WTC11 (cell line): ENCODE data around the gene MEPCE. TPM values are rescaled to one million over a fixed set of nuclear protein-coding genes. Genes with fewer than 3 reads are reported as not detected.

Source experiments
- AFF4 ChIP-seq: sonication (generic); formaldehyde crosslinking; IDR thresholded peaks from 2 replicates; pipeline ENCODE4 v1.8.1; 2023; ENCODE audit warnings: mild to moderate bottlenecking, missing genetic modification reagents, borderline replicate concordance
- ATF1 ChIP-seq: sonication (generic); formaldehyde crosslinking; IDR thresholded peaks from 2 replicates; pipeline ENCODE4 v1.8.1; 2023; ENCODE audit warnings: mild to moderate bottlenecking, moderate library complexity, missing genetic modification reagents
- CREB1 ChIP-seq: sonication (generic); formaldehyde crosslinking; IDR thresholded peaks from 2 replicates; pipeline ENCODE4 v1.8.0; 2023; ENCODE audit warnings: mild to moderate bottlenecking, missing genetic modification reagents
- ELF4 ChIP-seq: sonication (generic); formaldehyde crosslinking; IDR thresholded peaks from 2 replicates; pipeline ENCODE4 v1.8.1; 2022; ENCODE audit warnings: low read depth, mild to moderate bottlenecking, moderate library complexity, missing genetic modification reagents
- ERG ChIP-seq: fragments of 250-450 bp; sonication (Bioruptor Pico); IDR thresholded peaks from 2 replicates; pipeline ENCODE4 v1.8.0; 2021; ENCODE audit warnings: mild to moderate bottlenecking
- FOXP1 ChIP-seq: sonication (generic); formaldehyde crosslinking; IDR thresholded peaks from 2 replicates; pipeline ENCODE4 v1.8.0; 2022; ENCODE audit warnings: missing genetic modification reagents, mild to moderate bottlenecking, moderate library complexity, borderline replicate concordance
- GRHL2 ChIP-seq: fragments of 250-450 bp; sonication (Bioruptor Pico); IDR thresholded peaks from 2 replicates; pipeline ENCODE4 v1.8.0; 2022; ENCODE audit warnings: mild to moderate bottlenecking, moderate library complexity; ENCODE audit not compliant: insufficient replicate concordance, severe bottlenecking
- GTF2I ChIP-seq: fragments of 250-450 bp; sonication (Bioruptor Pico); conservative IDR thresholded peaks from 2 replicates; pipeline ENCODE4 v1.4.0; 2021; ENCODE audit warnings: mild to moderate bottlenecking
- IRF1 ChIP-seq: sonication (generic); formaldehyde crosslinking; IDR thresholded peaks from 2 replicates; pipeline ENCODE4 v1.8.0; 2023; ENCODE audit warnings: missing genetic modification reagents
- IRF2 ChIP-seq: sonication (generic); formaldehyde crosslinking; IDR thresholded peaks from 2 replicates; pipeline ENCODE4 v1.8.0; 2022; ENCODE audit warnings: low read depth, missing genetic modification reagents, borderline replicate concordance
- JAZF1 ChIP-seq: fragments of 250-450 bp; sonication (Bioruptor Pico); IDR thresholded peaks from 2 replicates; pipeline ENCODE4 v1.9.0; 2021; ENCODE audit warnings: moderate library complexity, mild to moderate bottlenecking, inconsistent platforms
- JUN ChIP-seq: sonication (generic); formaldehyde crosslinking; IDR thresholded peaks from 2 replicates; pipeline ENCODE4 v1.8.0; 2023; ENCODE audit warnings: mild to moderate bottlenecking, missing genetic modification reagents
- MAX ChIP-seq: sonication (generic); formaldehyde crosslinking; IDR thresholded peaks from 2 replicates; pipeline ENCODE4 v1.8.0; 2022; ENCODE audit warnings: mild to moderate bottlenecking, missing genetic modification reagents
- NFE2L1 ChIP-seq: sonication (generic); formaldehyde crosslinking; IDR thresholded peaks from 2 replicates; pipeline ENCODE4 v1.8.1; 2023; ENCODE audit warnings: missing genetic modification reagents
- OVOL2 ChIP-seq: fragments of 250-450 bp; sonication (Bioruptor Pico); IDR thresholded peaks from 2 replicates; pipeline ENCODE4 v1.9.0; 2021; ENCODE audit warnings: mild to moderate bottlenecking, borderline replicate concordance
- TP53 ChIP-seq: sonication (generic); formaldehyde crosslinking; IDR thresholded peaks from 2 replicates; pipeline ENCODE4 v1.8.1; 2023; ENCODE audit warnings: mild to moderate bottlenecking, missing genetic modification reagents
- ZBTB43 ChIP-seq: sonication (generic); formaldehyde crosslinking; IDR thresholded peaks from 2 replicates; pipeline ENCODE4 v1.8.1; 2023; ENCODE audit warnings: mild to moderate bottlenecking, missing genetic modification reagents
- ZNF121 ChIP-seq: sonication (generic); formaldehyde crosslinking; IDR thresholded peaks from 2 replicates; pipeline ENCODE4 v1.8.0; 2023; ENCODE audit warnings: missing genetic modification reagents
- ZNF138 ChIP-seq: sonication (generic); formaldehyde crosslinking; conservative IDR thresholded peaks from 2 replicates; pipeline ENCODE4 v1.8.1; 2022; ENCODE audit warnings: mild to moderate bottlenecking, moderate library complexity, missing genetic modification reagents
- ZNF232 ChIP-seq: sonication (generic); formaldehyde crosslinking; IDR thresholded peaks from 2 replicates; pipeline ENCODE4 v1.8.0; 2022; ENCODE audit warnings: mild to moderate bottlenecking, missing genetic modification reagents
- ZNF263 ChIP-seq: sonication (generic); formaldehyde crosslinking; IDR thresholded peaks from 2 replicates; pipeline ENCODE4 v1.8.1; 2022; ENCODE audit warnings: low read depth, mild to moderate bottlenecking, moderate library complexity, missing genetic modification reagents
- ZNF317 ChIP-seq: sonication (generic); formaldehyde crosslinking; IDR thresholded peaks from 2 replicates; pipeline ENCODE4 v1.8.1; 2023; ENCODE audit warnings: low read depth, mild to moderate bottlenecking, moderate library complexity, missing genetic modification reagents, borderline replicate concordance
- ZNF532 ChIP-seq: fragments of 250-450 bp; sonication (Bioruptor Pico); IDR thresholded peaks from 2 replicates; pipeline ENCODE4 v1.9.0; 2021; ENCODE audit warnings: mild to moderate bottlenecking, borderline replicate concordance
- ZSCAN18 ChIP-seq: fragments of 250-450 bp; sonication (Bioruptor Pico); IDR thresholded peaks from 2 replicates; pipeline ENCODE4 v2.1.2; 2022; ENCODE audit warnings: mild to moderate bottlenecking, moderate library complexity
- total RNA-seq: library from RNA; stranded (reverse); gene quantifications from 3 replicates; pipeline ENCODE4 v1.2.3, GENCODE V29; 2021

The MEPCE gene
- total RNA-seq, 1 experiment from 2014 or later, result 41.9 TPM

- TF ChIP-seq IRF1 (CRISPR knock-in tag) (peak; percentile 98), ZNF317 (CRISPR knock-in tag) (peak; percentile 80), ZNF532 (CRISPR knock-in tag) (peak; percentile 76; the same call in 1 of the 2 replicates), GRHL2 (CRISPR knock-in tag) (no peak), OVOL2 (CRISPR knock-in tag) (peak; percentile 94), CREB1 (CRISPR knock-in tag) (peak; percentile 99), ZNF121 (CRISPR knock-in tag) (peak; percentile 46; the same call in 1 of the 2 replicates), ZBTB43 (CRISPR knock-in tag) (peak; percentile 81), GTF2I (CRISPR knock-in tag) (no peak), AFF4 (CRISPR knock-in tag) (peak; percentile 92; the same call in 1 of the 2 replicates), ERG (peak; percentile 80; the same call in 1 of the 2 replicates), JAZF1 (CRISPR knock-in tag) (peak; percentile 81; the same call in 1 of the 2 replicates), ZNF138 (CRISPR knock-in tag) (no peak), ZNF232 (peak; percentile 98), ZNF263 (CRISPR knock-in tag) (peak; percentile 72), MAX (CRISPR knock-in tag) (peak; percentile 100), ELF4 (CRISPR knock-in tag) (no peak; the same call in 1 of the 2 replicates), TP53 (CRISPR knock-in tag) (peak; percentile 95), IRF2 (CRISPR knock-in tag) (peak; percentile 84; the same call in 1 of the 2 replicates), ZSCAN18 (CRISPR knock-in tag) (no peak), NFE2L1 (CRISPR knock-in tag) (peak; percentile 99), JUN (CRISPR knock-in tag) (peak; percentile 97), ATF1 (CRISPR knock-in tag) (peak; percentile 97), FOXP1 (CRISPR knock-in tag) (peak; percentile 99)
Measured at GRCh38 chr7:100428199-100428966, 1.2 kb upstream of the MEPCE start, which contains the start of gene ZCWPW1 (continued).
